Measurements from ENCODE around the gene TRPV5. TPM values are rescaled to one million over a fixed set of nuclear protein-coding genes. Genes with fewer than 3 reads are reported as not detected.
"Not testable (repeated sequence)": the region's sequence is repeated elsewhere in the genome, so short reads cannot be mapped to it uniquely, and the experiment has no call there.

The TRPV5 gene
- 0.73 TPM for polyA plus RNA-seq
- long read RNA-seq, donor 1, result 0 reads
- long read RNA-seq, donor 2, result 0 reads
- long read RNA-seq, donor 3, result 0 reads
- long read RNA-seq, donor 4, result 0 reads
- long read RNA-seq, donor 5, result 0 reads
- long read RNA-seq, donor 6, result 0 reads
- long read RNA-seq, donor 7, result 0 reads
- long read RNA-seq, donor 8, result 0 reads
- long read RNA-seq, donor 9, result 0 reads
- long read RNA-seq, donor 10, result 0 reads
- long read RNA-seq, donor 11, result 0 reads

DNA sequence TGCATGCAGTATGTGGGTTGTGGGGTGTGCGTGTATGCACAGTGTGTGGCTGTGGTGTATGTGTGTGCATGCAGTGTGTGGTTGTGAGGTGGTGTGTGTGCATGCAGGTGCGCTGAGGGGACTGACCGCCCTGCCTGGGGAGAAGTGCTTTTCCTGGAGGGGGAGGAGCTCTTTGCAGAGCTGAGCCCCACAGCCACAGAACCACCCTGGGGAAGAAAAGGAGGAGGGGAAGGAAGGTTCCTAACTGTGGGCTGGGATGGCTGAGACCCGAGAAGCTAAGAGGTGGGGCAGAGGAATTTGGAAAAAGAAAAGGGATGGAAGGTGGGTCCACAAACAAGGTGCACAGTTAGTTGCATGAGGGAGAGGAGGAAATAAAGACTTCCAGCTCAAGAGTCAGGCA lies at the start of gene TRPV5:
TSS of gene TRPV5 (minus strand) at position 123 of the 400 bp plus-strand sequence. CDS start 287 bp downstream, outside the sequence.
- no peaks in the 10 kb centered on the region for H3K9me3 ChIP-seq (ENCODE audit: control insufficient read depth, low read depth, low read length)
- no peak for DNase-seq
- WGBS (ENCODE audit: insufficient coverage, low lambda C conversion rate), result 80% methylated on average over 1 of the region's 4 CpGs
- no peak within 1 kb of the TSS for H3K27ac ChIP-seq (ENCODE audit: low read length)
- H3K4me1 ChIP-seq (ENCODE audit: control insufficient read depth, insufficient read depth, low read length), result no peaks in the 10 kb centered on the region
- H3K36me3 ChIP-seq (ENCODE audit: control insufficient read depth, insufficient read depth, low read length), result no peaks in the 10 kb centered on the region
- peaks cover 7% of the 10 kb centered on the region for H3K27me3 ChIP-seq (ENCODE audit: control insufficient read depth, insufficient read depth, low read length)
- H3K4me3 ChIP-seq (ENCODE audit: low read length), result no peak within 1 kb of the TSS

DNA sequence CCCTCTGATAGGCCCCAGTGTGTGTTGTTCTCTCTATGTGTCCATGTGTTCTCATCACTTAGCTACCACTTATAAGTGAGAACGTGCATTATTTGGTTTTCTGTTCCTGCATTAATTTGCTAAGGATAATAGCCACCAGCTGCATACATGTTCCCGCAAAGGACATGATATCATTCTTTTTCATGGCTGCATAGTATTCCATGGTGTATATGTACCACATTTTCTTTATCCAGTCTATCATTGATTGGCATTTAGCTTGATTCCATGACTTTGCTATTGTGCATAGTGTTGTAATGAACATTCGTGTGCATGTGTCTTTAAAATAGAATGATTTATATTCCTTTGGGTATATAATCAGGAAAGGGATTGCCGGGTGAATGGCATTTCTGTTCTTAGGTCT lies 44.9 kb upstream of the TRPV5 start:
- H3K27ac ChIP-seq (ENCODE audit: low read length); DNase-seq; H3K4me3 ChIP-seq (ENCODE audit: low read length); H3K36me3 ChIP-seq (ENCODE audit: control insufficient read depth, insufficient read depth, low read length); H3K4me1 ChIP-seq (ENCODE audit: control insufficient read depth, insufficient read depth, low read length); H3K9me3 ChIP-seq (ENCODE audit: control insufficient read depth, low read depth, low read length); H3K27me3 ChIP-seq (ENCODE audit: control insufficient read depth, insufficient read depth, low read length): not testable (repeated sequence)
- WGBS (ENCODE audit: insufficient coverage, low lambda C conversion rate), result 92% methylated on average over 4 of the region's 4 CpGs

DNA sequence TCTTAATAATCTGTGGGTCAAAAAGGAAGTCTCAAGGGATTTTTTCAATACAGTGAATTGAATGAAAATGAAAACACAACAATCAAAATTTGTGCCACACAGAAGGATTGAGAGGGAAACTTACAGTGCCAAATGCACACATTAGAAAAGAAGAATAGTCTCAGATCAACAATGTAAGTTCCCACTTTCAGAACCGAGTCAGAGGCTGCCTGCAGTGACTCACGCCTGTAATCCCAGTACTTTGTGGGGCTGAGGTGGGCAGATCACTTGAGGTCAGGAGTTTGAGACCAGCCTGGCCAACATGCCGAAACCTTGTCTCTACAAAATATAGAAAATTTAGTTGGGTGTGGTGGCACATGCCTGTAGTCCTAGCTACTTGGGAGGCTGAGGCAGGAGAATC lies 41.1 kb upstream of the TRPV5 start:
- peaks cover 3% of the 10 kb centered on the region for H3K9me3 ChIP-seq (ENCODE audit: control insufficient read depth, low read depth, low read length)
- no peak overlapping the region for H3K4me3 ChIP-seq (ENCODE audit: low read length)
- H3K4me1 ChIP-seq (ENCODE audit: control insufficient read depth, insufficient read depth, low read length), result no peaks in the 10 kb centered on the region
- H3K27me3 ChIP-seq (ENCODE audit: control insufficient read depth, insufficient read depth, low read length), result no peaks in the 10 kb centered on the region
- no peak overlapping the region for H3K27ac ChIP-seq (ENCODE audit: low read length)
- DNase-seq, result no peak
- H3K36me3 ChIP-seq (ENCODE audit: control insufficient read depth, insufficient read depth, low read length), result no peaks in the 10 kb centered on the region
- no CpG with 5 or more reads among the region's 3 CpGs for WGBS (ENCODE audit: insufficient coverage, low lambda C conversion rate)

DNA sequence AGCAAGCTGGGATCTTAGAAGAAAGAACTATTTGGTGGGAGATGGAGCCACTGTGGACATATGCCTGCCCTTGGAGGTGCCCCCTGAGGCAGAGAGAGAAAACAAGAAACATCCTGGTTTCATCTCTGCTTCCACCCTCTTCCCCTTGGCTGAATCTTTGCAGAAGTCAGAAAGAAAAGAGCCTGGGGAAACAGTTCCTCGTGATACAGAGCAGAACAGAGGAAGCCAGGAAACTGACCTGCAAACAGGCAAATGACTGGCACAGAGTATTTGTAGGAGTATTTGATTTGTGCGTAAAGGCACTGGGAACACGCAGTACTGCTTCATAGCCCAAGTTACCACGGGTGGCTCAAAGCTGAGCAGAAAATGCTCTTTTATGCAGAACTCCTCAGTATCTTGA lies 35.6 kb upstream of the TRPV5 start:
- Histone ChIP-seq H3K27me3 (ENCODE audit: control insufficient read depth, insufficient read depth, low read length) (no peaks in the 10 kb centered on the region), H3K9me3 (ENCODE audit: control insufficient read depth, low read depth, low read length) (peaks cover 3% of the 10 kb centered on the region), H3K4me1 (ENCODE audit: control insufficient read depth, insufficient read depth, low read length) (no peaks in the 10 kb centered on the region), H3K4me3 (ENCODE audit: low read length) (no peak overlapping the region), H3K36me3 (ENCODE audit: control insufficient read depth, insufficient read depth, low read length) (no peaks in the 10 kb centered on the region), H3K27ac (ENCODE audit: low read length) (no peak overlapping the region)
- 17% methylated on average over 1 of the region's 4 CpGs for WGBS (ENCODE audit: insufficient coverage, low lambda C conversion rate)
- no peak for DNase-seq

DNA sequence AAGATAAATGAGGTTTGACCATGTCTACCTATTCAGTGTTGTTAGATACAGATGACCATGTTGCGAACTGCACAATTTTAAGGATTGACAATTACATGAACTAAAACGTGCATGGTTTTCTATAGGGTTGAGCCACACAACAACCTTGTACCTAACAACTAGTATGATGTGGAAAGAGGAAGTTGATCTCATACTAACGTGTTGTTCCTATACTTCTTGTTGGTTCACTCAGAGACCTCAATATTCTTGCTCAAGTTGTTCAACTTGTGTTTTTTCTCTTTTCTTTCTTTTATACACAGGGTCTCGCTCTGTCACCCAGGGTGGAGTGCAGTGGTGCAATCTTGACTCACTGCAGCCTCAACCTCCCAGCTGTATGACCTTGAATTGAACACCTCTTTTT lies 34.7 kb upstream of the TRPV5 start:
- Histone ChIP-seq H3K9me3 (ENCODE audit: control insufficient read depth, low read depth, low read length) (no peaks in the 10 kb centered on the region), H3K27me3 (ENCODE audit: control insufficient read depth, insufficient read depth, low read length) (no peaks in the 10 kb centered on the region), H3K4me3 (ENCODE audit: low read length) (no peak overlapping the region), H3K27ac (ENCODE audit: low read length) (no peak overlapping the region), H3K36me3 (ENCODE audit: control insufficient read depth, insufficient read depth, low read length) (no peaks in the 10 kb centered on the region), H3K4me1 (ENCODE audit: control insufficient read depth, insufficient read depth, low read length) (no peaks in the 10 kb centered on the region)
- DNase-seq, result no peak
- whole genome bisulfite sequencing (ENCODE audit: insufficient coverage, low lambda C conversion rate), result no CpG with 5 or more reads among the region's 4 CpGs

DNA sequence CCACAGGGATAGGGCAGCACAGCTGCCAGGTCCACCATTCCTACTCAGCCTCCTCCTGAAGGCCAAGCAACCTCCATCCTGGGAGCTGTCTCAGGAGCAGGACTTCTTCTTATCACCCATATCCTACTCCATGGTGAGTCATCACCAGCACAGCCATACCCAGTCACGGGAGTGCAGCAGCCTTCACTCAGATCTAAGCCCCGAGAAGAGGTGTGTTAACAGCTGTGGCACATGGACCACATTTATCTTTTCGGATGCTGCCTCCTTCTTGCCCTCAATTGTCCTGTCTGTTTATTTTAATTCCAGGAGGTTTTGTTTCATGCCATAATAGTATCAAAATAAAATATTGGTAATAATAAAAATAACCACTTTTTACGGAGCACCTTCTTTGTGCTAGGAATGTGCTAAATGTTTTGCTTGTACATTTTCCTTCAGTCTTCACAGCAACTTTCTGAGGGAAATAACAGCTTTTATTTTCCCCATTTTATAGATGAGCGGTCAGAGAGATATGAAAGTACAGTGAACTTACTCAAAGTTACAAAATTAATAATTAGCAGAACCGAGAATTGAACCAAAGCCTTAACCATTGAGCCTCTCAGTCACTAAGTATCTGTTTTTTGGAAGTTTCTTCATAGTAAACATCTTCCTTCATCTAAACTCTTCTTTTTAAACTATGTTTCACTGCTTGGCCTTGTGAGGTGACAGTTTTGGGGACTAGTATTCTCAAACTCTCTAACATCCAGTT lies 31.1 kb upstream of the TRPV5 start:
- WGBS (ENCODE audit: insufficient coverage, low lambda C conversion rate), result 75% methylated on average over 2 of the region's 6 CpGs
- peak; percentile 67 to 81 for DNase-seq

DNA sequence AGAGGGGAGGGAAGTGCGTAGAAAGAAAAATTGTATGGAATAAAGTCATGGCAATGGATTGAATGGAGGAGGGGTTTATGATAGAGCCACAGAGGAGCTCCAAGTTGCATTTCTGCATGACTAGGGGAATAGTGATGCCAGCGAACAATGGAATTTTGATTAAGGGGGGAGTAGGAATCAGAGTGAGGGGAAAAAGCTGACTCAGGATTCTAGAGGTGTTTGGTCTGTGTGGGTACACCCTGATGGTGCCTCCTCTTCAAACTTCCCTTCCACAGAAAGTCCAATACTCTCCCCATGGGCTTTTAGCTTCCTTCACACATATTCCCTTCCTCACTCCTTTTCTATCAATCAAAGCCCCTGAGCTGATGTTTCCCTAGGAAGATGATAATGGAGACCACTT lies 30.4 kb upstream of the TRPV5 start:
- WGBS (ENCODE audit: insufficient coverage, low lambda C conversion rate), result no CpG with 5 or more reads among the region's 2 CpGs
- Histone ChIP-seq H3K4me1 (ENCODE audit: control insufficient read depth, insufficient read depth, low read length) (peaks cover 6% of the 10 kb centered on the region), H3K9me3 (ENCODE audit: control insufficient read depth, low read depth, low read length) (no peaks in the 10 kb centered on the region), H3K27me3 (ENCODE audit: control insufficient read depth, insufficient read depth, low read length) (no peaks in the 10 kb centered on the region), H3K4me3 (ENCODE audit: low read length) (no peak overlapping the region), H3K27ac (ENCODE audit: low read length) (no peak overlapping the region), H3K36me3 (ENCODE audit: control insufficient read depth, insufficient read depth, low read length) (no peaks in the 10 kb centered on the region)
- DNase-seq, result no peak

More for the DNA sequence above, 31.1 kb upstream of the TRPV5 start:
- Histone ChIP-seq H3K27me3 (ENCODE audit: control insufficient read depth, insufficient read depth, low read length) (no peaks in the 10 kb centered on the region), H3K4me3 (ENCODE audit: low read length) (no peak overlapping the region), H3K9me3 (ENCODE audit: control insufficient read depth, low read depth, low read length) (no peaks in the 10 kb centered on the region), H3K4me1 (ENCODE audit: control insufficient read depth, insufficient read depth, low read length) (peaks cover 6% of the 10 kb centered on the region), H3K36me3 (ENCODE audit: control insufficient read depth, insufficient read depth, low read length) (no peaks in the 10 kb centered on the region), H3K27ac (ENCODE audit: low read length) (no peak overlapping the region)

DNA sequence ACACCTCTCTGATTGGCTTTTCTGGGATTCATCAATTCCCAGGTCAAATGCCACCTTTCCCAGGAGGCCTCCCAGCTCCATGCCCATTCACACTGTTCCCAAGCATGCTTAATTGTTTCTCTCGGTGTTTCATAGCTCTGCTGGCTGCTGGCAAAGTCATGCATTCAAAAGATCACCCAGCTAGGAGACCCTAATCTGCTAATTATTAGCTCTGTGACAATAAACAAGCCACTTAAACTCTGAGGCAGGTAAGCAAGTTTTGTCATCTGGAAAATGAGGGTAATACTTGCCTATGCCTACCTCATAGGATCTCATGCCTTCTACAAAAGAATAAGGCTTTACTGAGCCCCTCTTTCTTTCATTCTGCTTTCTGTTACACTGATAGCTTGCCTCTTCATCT lies 29.4 kb upstream of the TRPV5 start:
- Histone ChIP-seq H3K27me3 (ENCODE audit: control insufficient read depth, insufficient read depth, low read length) (no peaks in the 10 kb centered on the region), H3K4me3 (ENCODE audit: low read length) (no peak overlapping the region), H3K27ac (ENCODE audit: low read length) (no peak overlapping the region), H3K36me3 (ENCODE audit: control insufficient read depth, insufficient read depth, low read length) (no peaks in the 10 kb centered on the region), H3K9me3 (ENCODE audit: control insufficient read depth, low read depth, low read length) (no peaks in the 10 kb centered on the region), H3K4me1 (ENCODE audit: control insufficient read depth, insufficient read depth, low read length) (peaks cover 6% of the 10 kb centered on the region)
- no CpG with 5 or more reads among the region's 1 CpG for WGBS (ENCODE audit: insufficient coverage, low lambda C conversion rate)
- no peak for DNase-seq

DNA sequence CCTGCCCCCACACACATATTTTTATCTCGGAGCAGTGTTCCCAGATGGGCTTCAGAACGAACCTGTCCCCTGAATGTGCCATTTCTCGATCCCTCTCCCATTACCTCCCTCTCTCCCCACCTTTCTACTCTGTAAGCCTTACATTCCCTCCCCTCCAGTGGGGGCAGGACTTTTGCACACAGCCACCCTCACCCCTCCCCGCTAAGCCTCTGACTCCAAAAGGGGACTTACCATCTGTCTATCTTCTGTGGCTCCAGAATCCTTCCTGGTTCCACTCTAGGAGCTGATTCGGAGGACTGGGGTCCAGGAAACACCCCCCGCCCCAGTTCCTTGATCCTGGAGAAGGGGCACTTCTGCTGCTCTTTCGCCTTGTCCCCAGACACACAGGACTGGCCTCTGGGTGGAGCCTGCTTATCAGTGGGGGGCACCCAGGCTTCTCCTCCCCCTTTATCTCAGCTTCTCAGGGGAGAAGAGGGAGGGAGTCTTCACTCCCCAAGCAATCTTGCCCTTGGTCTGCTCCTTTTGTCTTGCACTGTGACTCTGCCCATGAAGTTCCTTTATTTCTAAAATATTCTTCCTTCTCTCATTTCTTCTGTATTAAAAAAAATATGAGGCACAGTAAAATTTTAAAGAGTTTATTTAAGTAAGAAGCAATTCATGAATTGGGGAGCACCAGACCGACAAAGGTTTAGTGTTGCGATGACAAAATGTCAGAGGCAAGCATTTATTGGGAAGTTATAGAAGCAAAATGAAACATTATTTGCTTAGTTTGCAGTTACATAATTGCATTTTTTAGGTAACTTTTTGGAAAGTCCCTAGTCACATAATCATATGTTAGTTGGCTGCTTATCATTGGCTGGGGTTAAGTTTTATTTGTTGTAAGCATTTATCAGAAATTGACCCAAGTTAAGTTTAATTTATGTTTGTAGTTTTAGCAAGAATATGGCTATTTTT lies 28.7 kb upstream of the TRPV5 start, which contains the start of gene KEL:
TSS of gene KEL (minus strand) at position 391 of the 954 bp plus-strand sequence. CDS start at position 234, 157 bp downstream.
- Histone ChIP-seq H3K27me3 (ENCODE audit: control insufficient read depth, insufficient read depth, low read length) (no peaks in the 10 kb centered on the region), H3K4me1 (ENCODE audit: control insufficient read depth, insufficient read depth, low read length) (peaks cover 14% of the 10 kb centered on the region), H3K4me3 (ENCODE audit: low read length) (peak within 1 kb of the TSS; percentile 41), H3K36me3 (ENCODE audit: control insufficient read depth, insufficient read depth, low read length) (no peaks in the 10 kb centered on the region), H3K27ac (ENCODE audit: low read length) (peak within 1 kb of the TSS; percentile 43), H3K9me3 (ENCODE audit: control insufficient read depth, low read depth, low read length) (no peaks in the 10 kb centered on the region)
- WGBS (ENCODE audit: insufficient coverage, low lambda C conversion rate), result no CpG with 5 or more reads among the region's 9 CpGs
- peak; percentile 53 to 72 for DNase-seq

DNA sequence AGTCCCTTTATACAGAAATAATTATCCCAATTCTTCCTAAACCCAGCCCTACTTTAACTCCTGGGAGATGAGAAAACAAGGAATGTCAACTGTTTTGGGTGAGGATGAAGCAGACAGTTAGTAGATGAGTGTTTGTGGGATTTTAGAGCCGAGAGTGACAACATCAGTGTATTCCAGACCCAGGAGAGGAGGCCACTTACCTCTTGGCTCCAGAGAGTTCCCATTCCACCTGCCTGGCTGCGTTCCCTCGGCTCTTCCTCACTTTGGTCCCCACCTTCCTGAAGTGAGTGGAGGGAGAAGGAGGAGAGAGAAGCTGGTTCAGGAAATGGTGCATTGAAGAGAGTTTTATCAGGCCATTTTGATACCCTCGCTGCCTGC lies 28.0 kb upstream of the TRPV5 start:
- H3K4me3 ChIP-seq (ENCODE audit: low read length), result peak overlapping the region; percentile 41
- no peaks in the 10 kb centered on the region for H3K36me3 ChIP-seq (ENCODE audit: control insufficient read depth, insufficient read depth, low read length)
- WGBS (ENCODE audit: insufficient coverage, low lambda C conversion rate), result no CpG with 5 or more reads among the region's 4 CpGs
- no peak for DNase-seq
- peak overlapping the region; percentile 43 for H3K27ac ChIP-seq (ENCODE audit: low read length)
- H3K9me3 ChIP-seq (ENCODE audit: control insufficient read depth, low read depth, low read length), result no peaks in the 10 kb centered on the region
- peaks cover 18% of the 10 kb centered on the region for H3K4me1 ChIP-seq (ENCODE audit: control insufficient read depth, insufficient read depth, low read length)
- no peaks in the 10 kb centered on the region for H3K27me3 ChIP-seq (ENCODE audit: control insufficient read depth, insufficient read depth, low read length)
